Rectal smooth muscle tissue (tissue), 1 donor: ENCODE measurements around the gene CYB5R2.

ENCODE experiments used
- H3K27ac ChIP-seq: one replicate; pipeline ENCODE4 v1.7.0; 2013; ENCODE audit warnings: low read depth, low read length, inconsistent platforms
- H3K27me3 ChIP-seq: one replicate; pipeline ENCODE4 v1.7.0; 2013; ENCODE audit warnings: low read length; ENCODE audit not compliant: control insufficient read depth, insufficient read depth
- H3K36me3 ChIP-seq: one replicate; pipeline ENCODE4 v1.7.0; 2013; ENCODE audit warnings: low read length; ENCODE audit not compliant: control insufficient read depth, insufficient read depth
- H3K4me1 ChIP-seq: one replicate; pipeline ENCODE4 v1.7.0; 2013; ENCODE audit warnings: low read length; ENCODE audit not compliant: control insufficient read depth, insufficient read depth
- H3K4me3 ChIP-seq: one replicate; pipeline ENCODE4 v1.7.0; 2013; ENCODE audit warnings: low read length
- H3K9ac ChIP-seq: one replicate; pipeline ENCODE4 v1.7.0; 2013; ENCODE audit warnings: low read length

Gene CYB5R2

DNA sequence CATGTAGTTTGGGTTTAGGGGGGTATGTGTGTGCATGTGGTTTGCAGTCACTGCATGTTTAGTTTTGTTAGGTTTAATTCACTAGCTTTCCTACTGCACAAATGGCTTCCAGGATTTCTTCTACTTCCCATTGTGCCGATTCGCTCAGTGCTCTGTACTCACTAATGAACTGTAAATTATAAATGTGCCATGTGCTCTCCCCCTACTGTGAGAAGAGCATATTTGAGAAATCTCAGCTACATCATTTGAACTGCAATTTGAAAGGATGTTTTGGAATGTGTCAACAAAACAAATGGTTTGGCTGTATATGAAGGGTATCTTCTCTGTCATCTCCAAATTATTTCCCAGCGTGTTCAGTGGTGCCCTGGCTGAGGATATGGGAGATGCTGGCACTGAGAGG, 28.1 kb downstream of the CYB5R2 start:
- Histone ChIP-seq H3K36me3 (peaks cover 10% of the 10 kb centered on the region), H3K27ac (no peak overlapping the region)

DNA sequence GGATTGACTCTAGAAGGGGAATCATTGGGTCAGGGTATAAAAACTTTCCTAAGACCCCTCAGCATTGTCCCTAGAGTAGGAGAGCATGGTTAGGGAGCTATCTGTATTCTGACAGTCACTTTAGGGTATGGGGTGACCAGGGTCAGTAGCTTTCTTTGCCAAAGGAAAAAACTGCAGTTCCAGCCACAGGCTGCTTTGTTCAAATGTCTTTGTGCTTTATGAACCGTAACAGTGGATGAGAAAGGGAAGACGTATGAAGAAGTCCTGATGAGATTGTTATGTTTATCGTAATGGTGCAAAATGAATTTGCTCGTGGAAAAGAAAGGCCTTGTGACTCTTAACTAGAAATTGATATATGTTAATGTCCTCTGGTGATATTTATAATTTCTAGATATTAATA, 30.0 kb downstream of the CYB5R2 start:
- H3K36me3 ChIP-seq = peaks cover 6% of the 10 kb centered on the region
- no peaks in the 10 kb centered on the region for H3K4me1 ChIP-seq
- H3K27me3 ChIP-seq = no peaks in the 10 kb centered on the region
- no peak overlapping the region for H3K4me3 ChIP-seq
- no peak overlapping the region for H3K9ac ChIP-seq
- no peak overlapping the region for H3K27ac ChIP-seq

More for the DNA sequence above, 28.1 kb downstream of the CYB5R2 start:
- Histone ChIP-seq H3K4me3 (no peak overlapping the region), H3K9ac (no peak overlapping the region), H3K4me1 (no peaks in the 10 kb centered on the region), H3K27me3 (no peaks in the 10 kb centered on the region)

DNA sequence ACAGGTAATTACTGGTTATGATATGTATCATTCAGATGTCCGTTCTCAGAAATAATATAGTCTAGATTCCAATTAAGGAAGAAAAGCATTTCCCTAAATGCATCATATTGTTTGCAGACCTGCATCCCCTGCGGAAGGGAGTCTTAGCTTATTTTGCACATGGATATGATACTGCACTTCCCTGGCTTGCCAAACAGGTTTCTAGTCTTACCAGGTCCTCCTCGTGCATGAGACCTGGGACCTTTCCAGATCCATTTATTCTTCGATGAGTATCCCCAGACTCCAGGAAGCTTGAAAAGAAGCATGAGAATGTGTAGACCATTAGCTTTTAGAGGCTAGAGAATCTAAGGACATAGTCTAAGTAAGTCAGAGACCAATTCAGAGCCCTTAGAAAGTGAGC, 30.6 kb downstream of the CYB5R2 start:
- Histone ChIP-seq H3K27me3 (no peaks in the 10 kb centered on the region), H3K36me3 (peaks cover 5% of the 10 kb centered on the region), H3K4me1 (no peaks in the 10 kb centered on the region)

DNA sequence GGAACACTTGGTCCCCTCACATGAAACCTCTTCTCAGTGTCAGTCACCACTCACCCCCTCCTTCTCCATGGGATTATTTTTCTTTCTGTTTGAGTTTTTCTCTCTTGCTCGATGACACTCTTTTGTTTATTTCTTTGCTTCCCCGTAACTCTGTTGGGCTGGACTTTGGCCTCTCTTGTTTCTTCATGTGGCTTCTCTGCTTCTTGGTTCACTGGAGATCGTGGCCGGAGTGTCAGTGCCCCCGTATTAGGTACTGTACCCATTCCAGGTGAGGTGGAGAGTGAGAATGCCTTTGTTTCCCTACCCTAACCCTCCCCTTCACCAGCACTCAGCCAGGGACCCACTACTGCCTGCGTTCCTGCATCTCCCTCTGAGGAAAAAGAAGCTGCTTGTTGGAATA, 32.5 kb downstream of the CYB5R2 start:
- Histone ChIP-seq H3K27ac (no peak overlapping the region), H3K9ac (no peak overlapping the region), H3K4me1 (no peaks in the 10 kb centered on the region), H3K27me3 (no peaks in the 10 kb centered on the region), H3K36me3 (peaks cover 5% of the 10 kb centered on the region), H3K4me3 (no peak overlapping the region)

More for the DNA sequence above, 30.6 kb downstream of the CYB5R2 start:
- no peak overlapping the region for H3K27ac ChIP-seq
- H3K9ac ChIP-seq = no peak overlapping the region
- H3K4me3 ChIP-seq = no peak overlapping the region

DNA sequence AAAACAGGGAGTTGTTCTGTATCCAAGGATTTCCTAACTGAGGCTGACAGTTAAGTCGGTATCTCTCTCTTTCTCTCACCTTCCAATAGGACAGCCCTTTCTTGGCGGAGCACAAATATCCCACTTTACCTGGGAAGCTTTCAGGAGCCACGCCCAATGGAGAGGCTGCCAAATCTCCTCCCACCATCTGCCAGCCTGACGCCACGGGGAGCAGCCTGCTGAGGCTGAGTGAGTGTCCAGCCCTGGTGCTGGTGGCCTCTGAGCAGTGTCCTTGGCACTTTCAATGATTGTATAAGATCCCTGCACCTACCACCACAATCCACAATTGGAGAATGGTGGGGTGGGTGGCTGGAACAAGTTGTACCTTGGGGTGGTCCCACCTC, 33.7 kb downstream of the CYB5R2 start:
- Histone ChIP-seq H3K27ac (no peak overlapping the region), H3K9ac (no peak overlapping the region), H3K4me1 (no peaks in the 10 kb centered on the region), H3K27me3 (no peaks in the 10 kb centered on the region), H3K4me3 (no peak overlapping the region), H3K36me3 (peaks cover 3% of the 10 kb centered on the region)

DNA sequence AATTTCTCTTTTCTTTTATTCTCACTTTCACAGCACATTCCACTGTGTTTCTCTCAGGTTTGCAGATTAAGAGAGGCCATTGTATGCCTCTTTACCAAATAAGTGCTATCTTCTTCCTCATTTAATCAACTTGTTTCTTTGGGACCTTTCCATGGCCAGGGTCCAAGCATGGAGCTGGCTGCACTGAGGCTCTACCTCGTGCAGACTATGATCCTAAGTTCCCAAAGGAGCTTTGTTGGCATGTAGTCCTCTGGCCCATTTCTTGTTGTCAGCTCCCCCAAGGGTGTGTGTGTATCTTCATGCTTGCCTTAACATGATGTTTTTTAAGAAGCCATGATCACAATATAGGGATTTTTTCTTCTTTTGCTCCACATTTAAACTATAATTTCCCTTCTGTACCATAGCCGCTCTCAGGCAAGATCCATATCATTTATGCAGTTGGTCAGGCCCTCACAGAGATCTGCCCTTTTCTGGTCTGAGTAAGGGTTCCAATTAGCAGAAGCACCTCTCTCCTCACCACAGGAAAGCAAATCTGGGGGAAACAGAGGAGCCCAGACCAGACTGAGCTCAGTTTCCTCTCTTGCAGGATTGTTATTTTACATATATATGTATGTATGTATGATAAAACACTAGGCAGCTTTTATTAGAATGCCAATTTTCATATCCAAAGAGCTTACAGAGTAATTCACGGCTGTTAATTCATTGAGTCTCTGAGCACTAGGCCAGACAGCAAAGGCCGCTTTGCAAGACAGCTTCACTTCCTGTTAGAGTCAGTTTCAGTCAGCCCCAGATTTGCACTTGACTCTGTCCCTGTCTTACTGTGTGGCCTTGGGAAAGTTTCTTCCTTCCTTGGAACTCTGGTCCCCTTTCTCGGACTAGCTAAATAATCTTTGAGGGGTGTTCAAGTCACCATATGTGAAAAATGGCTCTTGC, 34.3 kb downstream of the CYB5R2 start:
- Histone ChIP-seq H3K27me3 (no peaks in the 10 kb centered on the region), H3K36me3 (peaks cover 3% of the 10 kb centered on the region), H3K4me3 (no peak overlapping the region), H3K9ac (no peak overlapping the region), H3K4me1 (no peaks in the 10 kb centered on the region), H3K27ac (no peak overlapping the region)

DNA sequence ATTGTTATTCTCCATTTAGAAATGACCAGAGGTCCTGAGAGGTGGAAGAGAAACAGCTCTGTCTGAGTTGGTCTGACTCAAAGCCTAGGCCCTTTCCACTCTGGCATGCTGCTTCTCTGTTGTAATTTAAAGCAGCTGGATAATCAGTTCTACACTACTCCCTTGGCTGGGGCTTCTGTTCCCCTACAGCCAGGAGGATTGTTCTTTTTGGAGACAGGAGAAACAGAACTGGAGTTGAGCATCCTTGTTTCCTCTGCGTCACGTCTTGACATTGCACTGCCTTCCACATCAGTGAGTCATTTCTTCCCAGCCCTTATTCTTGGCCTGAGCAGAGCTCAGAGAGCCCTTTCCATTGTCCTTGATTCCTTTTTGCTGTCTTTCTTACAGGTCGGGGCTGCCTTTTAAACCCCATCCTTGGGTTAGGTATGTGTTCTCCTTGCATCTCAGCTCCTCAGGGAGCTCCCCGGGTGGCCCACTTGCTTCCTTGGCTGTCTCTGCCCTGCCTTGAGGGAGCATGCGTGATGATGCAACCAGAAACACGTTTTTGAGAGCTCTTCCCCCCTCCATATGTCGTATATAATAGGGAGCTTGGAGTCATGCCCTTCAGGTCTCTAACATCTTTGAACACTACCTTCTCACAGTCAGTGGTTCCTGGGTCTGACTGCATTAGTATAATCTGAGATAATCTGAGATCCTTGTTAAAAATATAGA, 35.7 kb downstream of the CYB5R2 start:
- Histone ChIP-seq H3K27ac (peak overlapping the region; percentile 34), H3K36me3 (peaks cover 6% of the 10 kb centered on the region), H3K4me1 (no peaks in the 10 kb centered on the region), H3K4me3 (no peak overlapping the region), H3K27me3 (no peaks in the 10 kb centered on the region), H3K9ac (no peak overlapping the region)

DNA sequence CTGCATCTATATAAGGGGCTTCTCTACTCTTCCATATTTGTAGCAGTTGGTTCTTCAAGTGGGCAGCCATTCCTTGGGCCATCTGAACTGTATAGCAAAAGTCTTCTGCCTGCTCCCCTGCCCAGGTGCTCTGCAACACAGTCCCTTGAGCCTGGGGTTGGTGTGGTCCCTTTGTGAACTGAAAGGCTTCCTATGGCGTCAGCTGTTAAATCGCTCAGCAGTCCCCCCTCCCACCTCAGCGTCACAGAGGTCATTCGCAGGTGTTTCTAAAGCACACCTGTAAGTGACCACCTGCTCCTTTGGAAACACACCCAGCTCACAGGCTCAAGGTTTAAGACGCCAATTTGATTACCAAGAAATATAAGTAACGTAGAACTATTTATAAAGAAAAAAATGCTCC, 37.0 kb downstream of the CYB5R2 start:
- H3K4me3 ChIP-seq = no peak overlapping the region
- no peaks in the 10 kb centered on the region for H3K4me1 ChIP-seq
- H3K9ac ChIP-seq = peak overlapping the region; percentile 6
- H3K36me3 ChIP-seq = peaks cover 5% of the 10 kb centered on the region
- no peaks in the 10 kb centered on the region for H3K27me3 ChIP-seq
- no peak overlapping the region for H3K27ac ChIP-seq

DNA sequence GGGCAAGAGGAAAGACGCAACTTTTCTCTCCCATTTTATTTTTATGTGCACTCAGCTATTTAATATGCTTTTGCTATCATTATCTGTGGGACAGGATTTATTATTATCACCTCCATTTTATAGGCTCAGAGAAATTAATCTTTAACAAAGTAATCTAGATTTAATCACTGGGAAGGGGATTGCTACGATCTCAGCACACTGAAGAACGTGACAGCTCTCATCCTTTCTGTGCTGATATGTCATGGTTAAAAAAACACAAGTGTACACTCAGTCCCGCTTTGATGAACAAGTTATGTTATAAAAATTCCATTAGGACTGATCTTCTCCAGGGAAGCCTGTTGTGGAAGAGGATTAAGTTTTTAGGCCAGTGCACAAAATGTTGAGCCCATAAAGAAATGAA, 37.6 kb downstream of the CYB5R2 start:
- no peak overlapping the region for H3K9ac ChIP-seq
- peaks cover 5% of the 10 kb centered on the region for H3K36me3 ChIP-seq
- no peaks in the 10 kb centered on the region for H3K4me1 ChIP-seq
- no peaks in the 10 kb centered on the region for H3K27me3 ChIP-seq
- H3K27ac ChIP-seq = no peak overlapping the region
- H3K4me3 ChIP-seq = no peak overlapping the region

DNA sequence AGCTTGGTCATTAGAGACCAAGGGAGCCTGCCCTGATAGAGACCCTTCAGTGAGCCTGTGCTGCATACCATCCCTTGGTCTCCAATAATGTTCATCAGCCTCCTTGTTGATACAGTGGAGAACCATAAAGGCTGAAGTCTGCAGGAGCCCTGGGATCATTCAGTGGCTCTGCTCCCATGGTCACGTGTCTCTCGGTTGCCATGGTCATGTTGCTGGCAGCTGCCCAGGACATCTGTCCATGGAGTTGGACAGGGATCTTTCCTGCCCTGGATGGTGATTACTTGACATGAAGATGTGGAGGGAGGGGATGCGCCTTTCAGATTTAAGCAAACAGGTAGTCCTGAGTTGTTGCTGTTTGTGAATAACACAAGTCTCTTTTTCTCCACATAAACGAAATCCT, 38.2 kb downstream of the CYB5R2 start:
- H3K36me3 ChIP-seq = peaks cover 5% of the 10 kb centered on the region
- no peak overlapping the region for H3K9ac ChIP-seq
- H3K4me1 ChIP-seq = no peaks in the 10 kb centered on the region
- no peaks in the 10 kb centered on the region for H3K27me3 ChIP-seq
- no peak overlapping the region for H3K27ac ChIP-seq
- H3K4me3 ChIP-seq = no peak overlapping the region

DNA sequence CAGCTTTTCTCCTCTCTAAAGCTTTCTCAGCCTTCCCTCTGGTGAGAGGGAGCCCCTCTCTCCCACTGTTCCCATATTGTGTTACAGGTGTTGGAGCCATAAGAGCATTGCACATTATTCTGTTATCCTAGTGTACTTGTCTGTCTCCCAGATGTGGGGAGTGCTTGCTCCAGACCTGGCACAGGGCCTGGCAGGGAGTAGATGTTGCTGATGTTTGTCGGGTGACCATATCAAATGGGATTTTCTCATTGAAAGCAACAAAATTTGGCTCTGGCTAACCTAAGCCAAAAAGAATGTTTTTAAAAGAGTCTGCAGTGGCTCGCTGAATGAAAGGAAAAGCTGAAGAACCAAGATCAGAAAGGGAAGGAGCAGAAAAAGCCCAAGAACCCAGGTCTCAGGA, 41.1 kb downstream of the CYB5R2 start:
- peaks cover 5% of the 10 kb centered on the region for H3K36me3 ChIP-seq
- H3K27ac ChIP-seq = no peak overlapping the region
- no peaks in the 10 kb centered on the region for H3K27me3 ChIP-seq
- H3K4me3 ChIP-seq = no peak overlapping the region
- no peaks in the 10 kb centered on the region for H3K4me1 ChIP-seq
- no peak overlapping the region for H3K9ac ChIP-seq

DNA sequence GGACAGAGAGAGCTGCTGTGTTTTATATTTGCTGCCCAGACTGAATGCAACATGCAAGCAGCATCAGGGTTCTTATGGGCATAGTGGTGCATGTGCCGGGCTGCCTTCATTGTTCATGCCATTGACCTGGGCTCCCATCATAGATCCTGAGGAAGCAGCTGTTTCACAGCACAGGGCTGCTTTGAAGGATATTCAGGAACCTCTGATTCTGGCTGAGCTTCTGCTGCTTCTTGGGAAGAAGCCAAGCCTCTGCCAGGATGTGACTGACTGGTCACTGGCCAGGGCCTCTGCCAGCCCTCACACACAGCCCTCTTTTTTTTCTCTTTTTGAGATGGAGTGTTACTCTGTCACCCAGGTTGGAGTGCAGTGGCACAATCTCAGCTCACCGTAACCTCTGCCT, 43.3 kb downstream of the CYB5R2 start:
- H3K27me3 ChIP-seq = no peaks in the 10 kb centered on the region
- no peak overlapping the region for H3K27ac ChIP-seq
- peaks cover 5% of the 10 kb centered on the region for H3K36me3 ChIP-seq

More for the DNA sequence above, 43.3 kb downstream of the CYB5R2 start:
- Histone ChIP-seq H3K9ac (no peak overlapping the region), H3K4me1 (no peaks in the 10 kb centered on the region), H3K4me3 (no peak overlapping the region)
